Inflammatory macrophage (primary cell): ENCODE results near the gene PABPN1.
"Not testable (repeated sequence)": the region's sequence is repeated elsewhere in the genome, so short reads cannot be mapped to it uniquely, and the experiment has no call there.

Experiments used
- DNase-seq, 2 donors: peaks; one replicate each; pipeline ENCODE4 v3.0.0-alpha.2; 2020 to 2022

The PABPN1 gene

GRCh38 chr14:23301288-23301968 lies 19.8 kb upstream of the PABPN1 start:
- DNase-seq = peak; percentile 99 to 100

GRCh38 chr14:23301969-23302289 lies 19.3 kb upstream of the PABPN1 start:
- DNase-seq = no peak

GRCh38 chr14:23302290-23303225 lies 18.7 kb upstream of the PABPN1 start, which contains the start of gene PPP1R3E:
TSS of gene PPP1R3E (minus strand) at chr14:23302859. CDS start at chr14:23302576, 283 bp downstream.
- peak in 1 of 2 donors; percentile 64 for DNase-seq

GRCh38 chr14:23306412-23307145 lies 14.7 kb upstream of the PABPN1 start, which contains the start of gene BCL2L2:
TSS of gene BCL2L2 (plus strand) at chr14:23306833. CDS start at chr14:23307768, 935 bp downstream.
- peak; percentile 69 to 72 for DNase-seq

GRCh38 chr14:23307146-23307530 lies 14.1 kb upstream of the PABPN1 start:
- DNase-seq = no peak

- no peak for DNase-seq
Measured at GRCh38 chr14:23307687-23308644, 13.3 kb upstream of the PABPN1 start.

GRCh38 chr14:23308721-23309445 lies 12.4 kb upstream of the PABPN1 start:
- DNase-seq = no peak

GRCh38 chr14:23310546-23310945 lies 10.7 kb upstream of the PABPN1 start:
- no peak for DNase-seq

- DNase-seq = no peak
Measured at GRCh38 chr14:23316300-23316699, 5.0 kb upstream of the PABPN1 start.

- no peak for DNase-seq
Measured at GRCh38 chr14:23319746-23320583, 1.3 kb upstream of the PABPN1 start.

- peak; percentile 30 to 48 for DNase-seq
Measured at GRCh38 chr14:23321572-23322547, 603 bp downstream of the PABPN1 start.

GRCh38 chr14:23322568-23323517 lies 1.6 kb downstream of the PABPN1 start:
- no peak for DNase-seq

- DNase-seq = no peak
Measured at GRCh38 chr14:23323838-23324454, 2.7 kb downstream of the PABPN1 start.

- no peak for DNase-seq
Measured at GRCh38 chr14:23324455-23324846, 3.2 kb downstream of the PABPN1 start.

- no peak for DNase-seq
Measured at GRCh38 chr14:23324993-23325392, 3.7 kb downstream of the PABPN1 start.

- DNase-seq = not testable (repeated sequence)
Measured at GRCh38 chr14:23325746-23326145, 4.5 kb downstream of the PABPN1 start.
